ENCODE results near the gene STAG1.
"Not testable (repeated sequence)": the region's sequence is repeated elsewhere in the genome, so short reads cannot be mapped to it uniquely, and the experiment has no call there.

Gene STAG1

GRCh38 chr3:136576279-136577009 lies 175.7 kb downstream of the STAG1 start:
- DNase-seq, result no peak

- no peak for DNase-seq
Measured at GRCh38 chr3:136567599-136568188, 184.5 kb downstream of the STAG1 start.

GRCh38 chr3:136564962-136565361 lies 187.2 kb downstream of the STAG1 start:
- not testable (repeated sequence) for DNase-seq

GRCh38 chr3:136562026-136562425 lies 190.2 kb downstream of the STAG1 start:
- DNase-seq, result no peak

- no peak for DNase-seq
Measured at GRCh38 chr3:136559896-136560295, 192.3 kb downstream of the STAG1 start.

GRCh38 chr3:136549461-136549860 lies 202.7 kb downstream of the STAG1 start:
- not testable (repeated sequence) for DNase-seq

- DNase-seq, result no peak
Measured at GRCh38 chr3:136547293-136547692, 204.9 kb downstream of the STAG1 start.

- no peak for DNase-seq
Measured at GRCh38 chr3:136546720-136547119, 205.5 kb downstream of the STAG1 start.

- DNase-seq, result no peak
Measured at GRCh38 chr3:136545664-136546268, 206.4 kb downstream of the STAG1 start.

GRCh38 chr3:136544532-136544931 lies 207.6 kb downstream of the STAG1 start:
- DNase-seq, result no peak

- no peak for DNase-seq
Measured at GRCh38 chr3:136543385-136543784, 208.8 kb downstream of the STAG1 start.

GRCh38 chr3:136535906-136536305 lies 216.3 kb downstream of the STAG1 start:
- no peak for DNase-seq

GRCh38 chr3:136532766-136533165 lies 219.4 kb downstream of the STAG1 start:
- DNase-seq, result no peak

- no peak for DNase-seq
Measured at GRCh38 chr3:136518102-136518501, 234.1 kb downstream of the STAG1 start.

GRCh38 chr3:136516656-136517055 lies 235.5 kb downstream of the STAG1 start:
- no peak for DNase-seq

GRCh38 chr3:136516095-136516494 lies 236.1 kb downstream of the STAG1 start:
- no peak for DNase-seq

GRCh38 chr3:136514533-136514932 lies 237.6 kb downstream of the STAG1 start:
- DNase-seq, result not testable (repeated sequence)

- DNase-seq, result no peak
Measured at GRCh38 chr3:136513367-136513766, 238.8 kb downstream of the STAG1 start.

GRCh38 chr3:136512381-136512780 lies 239.8 kb downstream of the STAG1 start:
- no peak for DNase-seq

- DNase-seq, result no peak
Measured at GRCh38 chr3:136505676-136506075, 246.5 kb downstream of the STAG1 start.

- no peak for DNase-seq
Measured at GRCh38 chr3:136503056-136503455, 249.1 kb downstream of the STAG1 start.

- no peak for DNase-seq
Measured at GRCh38 chr3:136498919-136499447, 253.2 kb downstream of the STAG1 start.

GRCh38 chr3:136495213-136495612 lies 257.0 kb downstream of the STAG1 start:
- no peak for DNase-seq
